K562 (cell line): ENCODE results near the gene C2. TPM values are rescaled to one million over a fixed set of nuclear protein-coding genes. Genes with fewer than 3 reads are reported as not detected.

Source experiments
- CBX8 ChIP-seq: fragments of 200-600 bp; sonication (generic); IDR thresholded peaks from 2 replicates; pipeline ENCODE4 v1.6.1; 2012; ENCODE audit warnings: borderline replicate concordance, mixed run types, low read depth, mild to moderate bottlenecking, moderate library complexity, mixed read lengths, low read length, control low read depth, inconsistent platforms; ENCODE audit not compliant: poor library complexity, severe bottlenecking; ENCODE audit errors: extremely low read depth
- ESRRB ChIP-seq: fragments of 250-450 bp; sonication (Bioruptor Pico); IDR thresholded peaks from 2 replicates; pipeline ENCODE4 v1.5.0; 2020; ENCODE audit warnings: mild to moderate bottlenecking, moderate library complexity, borderline replicate concordance
- FOXP1 ChIP-seq: sonication (generic); formaldehyde crosslinking; IDR thresholded peaks from 2 replicates; pipeline ENCODE4 v1.8.0; 2022; ENCODE audit warnings: mild to moderate bottlenecking, missing genetic modification reagents
- MAFG ChIP-seq: fragments of 450-650 bp; conservative IDR thresholded peaks from 2 replicates; pipeline ENCODE4 v1.6.1; 2016; ENCODE audit warnings: missing genetic modification characterization, missing compliant biosample characterization
- NCOA6 ChIP-seq: fragments of 450-650 bp; IDR thresholded peaks from 2 replicates; pipeline ENCODE4 v1.6.1; 2017; ENCODE audit warnings: mild to moderate bottlenecking
- NFIC ChIP-seq: fragments of 450-650 bp; IDR thresholded peaks from 2 replicates; pipeline ENCODE4 v1.6.1; 2017; ENCODE audit warnings: mild to moderate bottlenecking, inconsistent platforms
- NR4A1 ChIP-seq, 2 experiments: fragments of 250-450 bp in 1 of 2; fragments of 450-650 bp in 1 of 2; sonication (Bioruptor Pico) in 1 of 2; IDR thresholded peaks; 2 replicates each; pipeline versions ENCODE4 v1.4.0 to v1.6.1; 2016 to 2020; ENCODE audit warnings: mild to moderate bottlenecking in 2 of 2, missing compliant biosample characterization in 1 of 2, missing genetic modification characterization in 1 of 2, moderate library complexity in 1 of 2
- POLR3A ChIP-seq: IDR thresholded peaks from 2 replicates; pipeline ENCODE4 v1.6.1; 2011; ENCODE audit warnings: borderline replicate concordance, mild to moderate bottlenecking, moderate library complexity; ENCODE audit not compliant: insufficient read length, insufficient read depth; ENCODE audit errors: extremely low read depth
- RBFOX2 ChIP-seq: fragments of 200-400 bp; formaldehyde crosslinking; IDR thresholded peaks from 2 replicates; pipeline ENCODE4 v1.6.1; 2017; ENCODE audit warnings: low read depth, mild to moderate bottlenecking, low read length, moderate library complexity
- SAFB2 ChIP-seq: fragments of 200-400 bp; formaldehyde crosslinking; IDR thresholded peaks from 2 replicates; pipeline ENCODE4 v1.6.1; 2018; ENCODE audit warnings: borderline replicate concordance, low read length, low read depth, moderate library complexity; ENCODE audit not compliant: severe bottlenecking
- YBX1 ChIP-seq: fragments of 450-650 bp; IDR thresholded peaks from 2 replicates; pipeline ENCODE4 v1.7.1; 2016; ENCODE audit warnings: mild to moderate bottlenecking
- ZNF324 ChIP-seq: fragments of 250-450 bp; sonication (Bioruptor Pico); IDR thresholded peaks from 2 replicates; pipeline ENCODE4 v1.4.0; 2020; ENCODE audit warnings: mild to moderate bottlenecking
- polyA plus RNA-seq, 8 experiments: library from polyadenylated mRNA; depleted of rRNA in 4 of 8; stranded (reverse) in 5 of 8; unstranded in 3 of 8; fragments of >200 nt; fragmentation: Nextera tagmentation in 2 of 8; fragmentation: Illumina TruSeq in 1 of 8; extraction: Ambion mirVana in 2 of 8; extraction: Trizol in 1 of 8; gene quantifications; 2 replicates each; pipeline versions ENCODE4 v1.2.1 to v1.2.3, GENCODE V29; 2011 to 2014; ENCODE audit warnings: inconsistent platforms in 1 of 8, missing spikeins in 1 of 8
- total RNA-seq, 7 experiments: library from RNA; depleted of rRNA in 6 of 7; stranded (reverse); fragments of >200 nt in 6 of 7; fragmentation: Illumina TruSeq in 2 of 7; extraction: Trizol in 2 of 7; gene quantifications; 2 replicates each; pipeline versions ENCODE4 v1.2.1 to v1.2.3, GENCODE V29; 2011 to 2021; ENCODE audit warnings: low replicate concordance in 1 of 7
- TF ChIP-seq, protein P1 (sequence below): sonication (generic); formaldehyde crosslinking; IDR thresholded peaks from 2 replicates; pipeline ENCODE4 v1.8.0; 2022; ENCODE audit warnings: missing genetic modification reagents, mild to moderate bottlenecking, borderline replicate concordance
- TF ChIP-seq, protein P2 (sequence below): sonication (generic); formaldehyde crosslinking; IDR thresholded peaks from 2 replicates; pipeline ENCODE4 v1.8.1; 2023; ENCODE audit warnings: mild to moderate bottlenecking, missing genetic modification reagents
- TF ChIP-seq, protein P3 (sequence below), 2 experiments: fragments of 450-650 bp in 1 of 2; sonication (generic) in 1 of 2; formaldehyde crosslinking in 1 of 2; IDR thresholded peaks; 2 replicates each; pipeline versions ENCODE4 v1.7.1 to v1.9.0; 2016 to 2022; ENCODE audit warnings: inconsistent platforms in 1 of 2, mild to moderate bottlenecking in 1 of 2, missing genetic modification reagents in 1 of 2

C2 gene
- total and polyA plus RNA-seq, 9 of the 15 experiments (the other 6 are each of a cell fraction or from before 2014, with no cell fraction given): 0.05 to 1.1 (median 0.39) TPM; not detected in 1

DNA sequence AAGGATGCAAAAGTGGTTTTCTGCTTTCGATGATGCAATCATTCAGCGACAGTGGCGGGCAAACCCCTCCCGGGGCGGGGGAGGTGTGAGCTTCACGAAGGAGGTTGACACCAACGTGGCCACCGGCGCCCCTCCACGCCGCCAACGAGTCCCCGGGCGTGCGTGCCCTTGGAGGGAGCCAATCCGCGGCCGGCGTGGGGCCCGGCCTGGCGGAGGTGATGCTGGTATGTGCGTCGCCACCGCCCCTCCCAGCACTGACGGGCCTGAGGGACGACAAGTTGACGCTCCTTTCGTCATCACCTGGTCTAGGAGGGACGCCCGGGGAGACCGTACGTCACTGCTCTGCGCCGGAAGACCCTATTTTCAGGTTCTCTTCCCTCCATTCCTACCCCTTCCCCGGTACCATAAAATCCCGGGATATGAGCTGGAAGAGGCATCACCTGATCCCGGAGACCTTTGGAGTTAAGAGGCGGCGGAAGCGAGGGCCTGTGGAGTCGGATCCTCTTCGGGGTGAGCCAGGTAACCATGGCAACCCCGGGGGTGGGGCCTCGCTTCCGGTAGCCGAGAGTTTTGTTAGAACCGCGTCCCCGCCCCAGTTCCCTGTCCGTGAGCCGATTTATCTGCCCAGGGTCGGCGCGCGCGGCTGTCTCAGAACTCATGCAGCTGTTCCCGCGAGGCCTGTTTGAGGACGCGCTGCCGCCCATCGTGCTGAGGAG lies 44.6 kb downstream of the C2 start, which contains the start of gene DXO (continued):
- TF ChIP-seq YBX1 (no peak), RBFOX2 (peak; percentile 97), POLR3A (no peak), ESRRB (CRISPR knock-in tag) (no peak), NR4A1 (CRISPR knock-in tag; IDR thresholded peaks at IDR 0.05) (0 out of 2 replicates have a peak, but pooled peaks have one; percentile 66), NR4A1 (tag; IDR thresholded peaks at IDR 0.05) (peak; percentile 60; the same call in 1 of the 2 replicates), FOXP1 (peak; percentile 74), ZNF324 (CRISPR knock-in tag) (peak; percentile 37; the same call in 1 of the 2 replicates), MAFG (tag) (no peak), NFIC (no peak; the same call in none of the 2 replicates), NCOA6 (no peak), SAFB2 (no peak), CBX8 (no peak)
- TF ChIP-seq, protein P1, sequence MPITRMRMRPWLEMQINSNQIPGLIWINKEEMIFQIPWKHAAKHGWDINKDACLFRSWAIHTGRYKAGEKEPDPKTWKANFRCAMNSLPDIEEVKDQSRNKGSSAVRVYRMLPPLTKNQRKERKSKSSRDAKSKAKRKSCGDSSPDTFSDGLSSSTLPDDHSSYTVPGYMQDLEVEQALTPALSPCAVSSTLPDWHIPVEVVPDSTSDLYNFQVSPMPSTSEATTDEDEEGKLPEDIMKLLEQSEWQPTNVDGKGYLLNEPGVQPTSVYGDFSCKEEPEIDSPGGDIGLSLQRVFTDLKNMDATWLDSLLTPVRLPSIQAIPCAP (CRISPR knock-in tag): 0 out of 2 replicates have a peak, but pooled peaks have one; percentile 69
- TF ChIP-seq, protein P2, sequence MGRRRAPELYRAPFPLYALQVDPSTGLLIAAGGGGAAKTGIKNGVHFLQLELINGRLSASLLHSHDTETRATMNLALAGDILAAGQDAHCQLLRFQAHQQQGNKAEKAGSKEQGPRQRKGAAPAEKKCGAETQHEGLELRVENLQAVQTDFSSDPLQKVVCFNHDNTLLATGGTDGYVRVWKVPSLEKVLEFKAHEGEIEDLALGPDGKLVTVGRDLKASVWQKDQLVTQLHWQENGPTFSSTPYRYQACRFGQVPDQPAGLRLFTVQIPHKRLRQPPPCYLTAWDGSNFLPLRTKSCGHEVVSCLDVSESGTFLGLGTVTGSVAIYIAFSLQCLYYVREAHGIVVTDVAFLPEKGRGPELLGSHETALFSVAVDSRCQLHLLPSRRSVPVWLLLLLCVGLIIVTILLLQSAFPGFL (CRISPR knock-in tag): no peak
- TF ChIP-seq, protein P3, sequence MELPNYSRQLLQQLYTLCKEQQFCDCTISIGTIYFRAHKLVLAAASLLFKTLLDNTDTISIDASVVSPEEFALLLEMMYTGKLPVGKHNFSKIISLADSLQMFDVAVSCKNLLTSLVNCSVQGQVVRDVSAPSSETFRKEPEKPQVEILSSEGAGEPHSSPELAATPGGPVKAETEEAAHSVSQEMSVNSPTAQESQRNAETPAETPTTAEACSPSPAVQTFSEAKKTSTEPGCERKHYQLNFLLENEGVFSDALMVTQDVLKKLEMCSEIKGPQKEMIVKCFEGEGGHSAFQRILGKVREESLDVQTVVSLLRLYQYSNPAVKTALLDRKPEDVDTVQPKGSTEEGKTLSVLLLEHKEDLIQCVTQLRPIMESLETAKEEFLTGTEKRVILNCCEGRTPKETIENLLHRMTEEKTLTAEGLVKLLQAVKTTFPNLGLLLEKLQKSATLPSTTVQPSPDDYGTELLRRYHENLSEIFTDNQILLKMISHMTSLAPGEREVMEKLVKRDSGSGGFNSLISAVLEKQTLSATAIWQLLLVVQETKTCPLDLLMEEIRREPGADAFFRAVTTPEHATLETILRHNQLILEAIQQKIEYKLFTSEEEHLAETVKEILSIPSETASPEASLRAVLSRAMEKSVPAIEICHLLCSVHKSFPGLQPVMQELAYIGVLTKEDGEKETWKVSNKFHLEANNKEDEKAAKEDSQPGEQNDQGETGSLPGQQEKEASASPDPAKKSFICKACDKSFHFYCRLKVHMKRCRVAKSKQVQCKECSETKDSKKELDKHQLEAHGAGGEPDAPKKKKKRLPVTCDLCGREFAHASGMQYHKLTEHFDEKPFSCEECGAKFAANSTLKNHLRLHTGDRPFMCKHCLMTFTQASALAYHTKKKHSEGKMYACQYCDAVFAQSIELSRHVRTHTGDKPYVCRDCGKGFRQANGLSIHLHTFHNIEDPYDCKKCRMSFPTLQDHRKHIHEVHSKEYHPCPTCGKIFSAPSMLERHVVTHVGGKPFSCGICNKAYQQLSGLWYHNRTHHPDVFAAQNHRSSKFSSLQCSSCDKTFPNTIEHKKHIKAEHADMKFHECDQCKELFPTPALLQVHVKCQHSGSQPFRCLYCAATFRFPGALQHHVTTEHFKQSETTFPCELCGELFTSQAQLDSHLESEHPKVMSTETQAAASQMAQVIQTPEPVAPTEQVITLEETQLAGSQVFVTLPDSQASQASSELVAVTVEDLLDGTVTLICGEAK (IDR thresholded peaks at IDR 0.05): peak; percentile 98
- TF ChIP-seq, protein P3 (CRISPR knock-in tag; IDR thresholded peaks at IDR 0.05): no peak
